ENCODE data around the gene VPS52. TPM values are rescaled to one million over a fixed set of nuclear protein-coding genes. Genes with fewer than 3 reads are reported as not detected.

The VPS52 gene
- total and polyA plus RNA-seq, 9 of the 15 experiments (the other 6 are each of a cell fraction or from before 2014, with no cell fraction given) = 24.4 to 103 (median 40.2) TPM

DNA sequence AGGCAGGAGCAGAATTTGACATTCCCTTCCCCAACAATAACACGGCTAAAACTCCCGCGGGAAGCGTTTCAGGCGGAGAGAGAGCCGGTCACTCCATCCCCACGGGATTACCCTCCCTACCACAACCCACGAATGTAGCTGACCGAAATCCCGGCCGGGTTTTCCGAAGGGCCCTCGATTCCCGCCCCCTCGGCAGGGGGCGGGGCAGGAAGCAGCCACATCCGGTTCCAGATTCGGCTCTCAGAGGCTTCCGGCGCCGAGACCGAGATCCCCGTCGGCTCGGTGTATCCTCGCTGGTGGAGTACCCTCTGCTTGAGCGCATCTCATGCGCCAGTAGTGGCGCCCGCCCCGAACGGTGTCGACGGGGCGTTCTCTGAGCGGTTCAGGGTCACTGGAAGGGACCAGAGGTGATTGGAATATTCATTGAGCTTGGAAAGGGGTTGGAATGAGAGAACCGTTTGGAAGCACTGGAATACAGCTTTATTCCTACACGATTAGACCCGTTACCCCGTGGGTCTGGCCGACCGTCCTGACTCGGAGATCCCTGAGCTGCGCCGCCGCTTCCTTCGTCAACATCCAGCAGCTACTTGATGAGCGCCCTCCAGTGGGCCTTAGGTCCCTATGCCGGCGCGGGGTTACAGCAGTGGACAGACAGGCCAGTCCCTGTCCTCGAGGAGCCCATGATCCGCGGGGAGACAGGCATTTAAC, 27.7 kb upstream of the VPS52 start (continued):
- TF ChIP-seq ARHGAP35 (IDR thresholded peaks at IDR 0.05; ENCODE audit: partially characterized antibody) (no peak), BCL6 (CRISPR knock-in tag; IDR thresholded peaks at IDR 0.05) (no peak), ZNF668 (CRISPR knock-in tag; IDR thresholded peaks at IDR 0.05) (no peak), ZNF316 (IDR thresholded peaks at IDR 0.05) (no peak), YY1 (IDR thresholded peaks at IDR 0.05; ENCODE audit: borderline replicate concordance in 1 of 3, control insufficient read depth in 1 of 3, extremely low read depth in 1 of 3, insufficient read depth in 3 of 3, insufficient read length in 1 of 3, insufficient replicate concordance in 2 of 3, low read depth in 1 of 3, low read length in 2 of 3) (peak in 2 of 3 experiments; percentile 41 to 58), ZNF507 (tag; conservative IDR thresholded peaks at IDR 0.05) (no peak), ZNF175 (CRISPR knock-in tag; IDR thresholded peaks at IDR 0.05; ENCODE audit: low read depth) (peak; percentile 88), KAT2B (IDR thresholded peaks at IDR 0.05; ENCODE audit: low read depth, low read length) (no peak), KLF16 (IDR thresholded peaks at IDR 0.05) (no peak), HIVEP1 (CRISPR knock-in tag; IDR thresholded peaks at IDR 0.05) (no peak), NFYB (IDR thresholded peaks at IDR 0.05; ENCODE audit: extremely low read depth, insufficient read length) (no peak), YBX1 (IDR thresholded peaks at IDR 0.05) (no peak), RAD21 (CRISPR knock-in tag; conservative IDR thresholded peaks at IDR 0.05 in 1 of 2, IDR thresholded peaks at IDR 0.05 in 1 of 2) (peak; percentile 68 to 69), ILF3 (IDR thresholded peaks at IDR 0.05; ENCODE audit: borderline replicate concordance) (peak; percentile 62; the same call in 1 of the 2 replicates)
- TF ChIP-seq, protein P1, sequence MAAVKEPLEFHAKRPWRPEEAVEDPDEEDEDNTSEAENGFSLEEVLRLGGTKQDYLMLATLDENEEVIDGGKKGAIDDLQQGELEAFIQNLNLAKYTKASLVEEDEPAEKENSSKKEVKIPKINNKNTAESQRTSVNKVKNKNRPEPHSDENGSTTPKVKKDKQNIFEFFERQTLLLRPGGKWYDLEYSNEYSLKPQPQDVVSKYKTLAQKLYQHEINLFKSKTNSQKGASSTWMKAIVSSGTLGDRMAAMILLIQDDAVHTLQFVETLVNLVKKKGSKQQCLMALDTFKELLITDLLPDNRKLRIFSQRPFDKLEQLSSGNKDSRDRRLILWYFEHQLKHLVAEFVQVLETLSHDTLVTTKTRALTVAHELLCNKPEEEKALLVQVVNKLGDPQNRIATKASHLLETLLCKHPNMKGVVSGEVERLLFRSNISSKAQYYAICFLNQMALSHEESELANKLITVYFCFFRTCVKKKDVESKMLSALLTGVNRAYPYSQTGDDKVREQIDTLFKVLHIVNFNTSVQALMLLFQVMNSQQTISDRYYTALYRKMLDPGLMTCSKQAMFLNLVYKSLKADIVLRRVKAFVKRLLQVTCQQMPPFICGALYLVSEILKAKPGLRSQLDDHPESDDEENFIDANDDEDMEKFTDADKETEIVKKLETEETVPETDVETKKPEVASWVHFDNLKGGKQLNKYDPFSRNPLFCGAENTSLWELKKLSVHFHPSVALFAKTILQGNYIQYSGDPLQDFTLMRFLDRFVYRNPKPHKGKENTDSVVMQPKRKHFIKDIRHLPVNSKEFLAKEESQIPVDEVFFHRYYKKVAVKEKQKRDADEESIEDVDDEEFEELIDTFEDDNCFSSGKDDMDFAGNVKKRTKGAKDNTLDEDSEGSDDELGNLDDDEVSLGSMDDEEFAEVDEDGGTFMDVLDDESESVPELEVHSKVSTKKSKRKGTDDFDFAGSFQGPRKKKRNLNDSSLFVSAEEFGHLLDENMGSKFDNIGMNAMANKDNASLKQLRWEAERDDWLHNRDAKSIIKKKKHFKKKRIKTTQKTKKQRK (IDR thresholded peaks at IDR 0.05; ENCODE audit: borderline replicate concordance, low read depth, low read length) = no peak
- TF ChIP-seq, protein P2, sequence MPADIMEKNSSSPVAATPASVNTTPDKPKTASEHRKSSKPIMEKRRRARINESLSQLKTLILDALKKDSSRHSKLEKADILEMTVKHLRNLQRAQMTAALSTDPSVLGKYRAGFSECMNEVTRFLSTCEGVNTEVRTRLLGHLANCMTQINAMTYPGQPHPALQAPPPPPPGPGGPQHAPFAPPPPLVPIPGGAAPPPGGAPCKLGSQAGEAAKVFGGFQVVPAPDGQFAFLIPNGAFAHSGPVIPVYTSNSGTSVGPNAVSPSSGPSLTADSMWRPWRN (IDR thresholded peaks at IDR 0.05; ENCODE audit: low read depth) = peak; percentile 10; the same call in 1 of the 2 replicates
- TF ChIP-seq, protein P3, sequence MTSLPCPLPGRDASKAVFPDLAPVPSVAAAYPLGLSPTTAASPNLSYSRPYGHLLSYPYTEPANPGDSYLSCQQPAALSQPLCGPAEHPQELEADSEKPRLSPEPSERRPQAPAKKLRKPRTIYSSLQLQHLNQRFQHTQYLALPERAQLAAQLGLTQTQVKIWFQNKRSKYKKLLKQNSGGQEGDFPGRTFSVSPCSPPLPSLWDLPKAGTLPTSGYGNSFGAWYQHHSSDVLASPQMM (CRISPR knock-in tag; IDR thresholded peaks at IDR 0.05) = no peak
- TF ChIP-seq, protein P4, sequence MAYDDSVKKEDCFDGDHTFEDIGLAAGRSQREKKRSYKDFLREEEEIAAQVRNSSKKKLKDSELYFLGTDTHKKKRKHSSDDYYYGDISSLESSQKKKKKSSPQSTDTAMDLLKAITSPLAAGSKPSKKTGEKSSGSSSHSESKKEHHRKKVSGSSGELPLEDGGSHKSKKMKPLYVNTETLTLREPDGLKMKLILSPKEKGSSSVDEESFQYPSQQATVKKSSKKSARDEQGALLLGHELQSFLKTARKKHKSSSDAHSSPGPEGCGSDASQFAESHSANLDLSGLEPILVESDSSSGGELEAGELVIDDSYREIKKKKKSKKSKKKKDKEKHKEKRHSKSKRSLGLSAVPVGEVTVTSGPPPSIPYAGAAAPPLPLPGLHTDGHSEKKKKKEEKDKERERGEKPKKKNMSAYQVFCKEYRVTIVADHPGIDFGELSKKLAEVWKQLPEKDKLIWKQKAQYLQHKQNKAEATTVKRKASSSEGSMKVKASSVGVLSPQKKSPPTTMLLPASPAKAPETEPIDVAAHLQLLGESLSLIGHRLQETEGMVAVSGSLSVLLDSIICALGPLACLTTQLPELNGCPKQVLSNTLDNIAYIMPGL (CRISPR knock-in tag; IDR thresholded peaks at IDR 0.05) = peak; percentile 85; the same call in 1 of the 2 replicates
- TF ChIP-seq, protein P5, sequence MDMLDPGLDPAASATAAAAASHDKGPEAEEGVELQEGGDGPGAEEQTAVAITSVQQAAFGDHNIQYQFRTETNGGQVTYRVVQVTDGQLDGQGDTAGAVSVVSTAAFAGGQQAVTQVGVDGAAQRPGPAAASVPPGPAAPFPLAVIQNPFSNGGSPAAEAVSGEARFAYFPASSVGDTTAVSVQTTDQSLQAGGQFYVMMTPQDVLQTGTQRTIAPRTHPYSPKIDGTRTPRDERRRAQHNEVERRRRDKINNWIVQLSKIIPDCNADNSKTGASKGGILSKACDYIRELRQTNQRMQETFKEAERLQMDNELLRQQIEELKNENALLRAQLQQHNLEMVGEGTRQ (CRISPR knock-in tag; IDR thresholded peaks at IDR 0.05) = no peak
